Urinary bladder (tissue), 4 donors: ENCODE measurements around the gene GRAMD2B. TPM values are rescaled to one million over a fixed set of nuclear protein-coding genes. Genes with fewer than 3 reads are reported as not detected.
"Not testable (repeated sequence)": the region's sequence is repeated elsewhere in the genome, so short reads cannot be mapped to it uniquely, and the experiment has no call there.

Experiments
- DNase-seq: peaks from one replicate; pipeline ENCODE4 v3.0.0-alpha.2; 2015; ENCODE audit errors: extremely low spot score
- H3K27ac ChIP-seq: one replicate; pipeline ENCODE4 v1.5.1; 2013; ENCODE audit warnings: low read depth, mild to moderate bottlenecking, moderate library complexity
- H3K36me3 ChIP-seq: one replicate; pipeline ENCODE4 v1.6.1; 2013; ENCODE audit warnings: mild to moderate bottlenecking, moderate library complexity; ENCODE audit not compliant: insufficient read depth
- H3K4me1 ChIP-seq: one replicate; pipeline ENCODE4 v1.6.1; 2013; ENCODE audit warnings: mild to moderate bottlenecking, moderate library complexity; ENCODE audit not compliant: insufficient read depth
- H3K4me3 ChIP-seq: one replicate; pipeline ENCODE4 v1.5.1; 2013; ENCODE audit warnings: low read depth, low read length
- WGBS: extraction: QIAGEN DNeasy Blood & Tissue Kit; methylation state at CpG from one replicate; pipeline ENCODE4 v1.1.7; 2013; 5-methylcytosine and 5-hydroxymethylcytosine counted together
- polyA plus RNA-seq: library from polyadenylated mRNA; stranded (reverse); fragments of 200-250 nt; gene quantifications from one replicate; pipeline ENCODE4 v1.2.3, GENCODE V29; 2013
- total RNA-seq: library from RNA; depleted of rRNA; stranded (reverse); fragments of >200 nt; gene quantifications from one replicate; pipeline ENCODE4 v1.2.3, GENCODE V29; 2014
- donor health status: healthy with polysubstance abuse.
- donor health status: healthy.

Gene GRAMD2B
- total and polyA plus RNA-seq, 2 donors, result 10.8 to 39.4 TPM

GRCh38 chr5:126506079-126506478 is 82.9 kb downstream of the GRAMD2B start:
- WGBS, result 83% methylated on average over 4 of the region's 4 CpGs
- H3K36me3 ChIP-seq, result no peaks in the 10 kb centered on the region
- no peak for DNase-seq
- no peak overlapping the region for H3K4me3 ChIP-seq
- H3K4me1 ChIP-seq, result no peaks in the 10 kb centered on the region
- no peak overlapping the region for H3K27ac ChIP-seq

- H3K4me3 ChIP-seq, result no peak overlapping the region
- WGBS, result 74% methylated on average over 13 of the region's 13 CpGs
- H3K27ac ChIP-seq, result peak overlapping the region; percentile 69
- no peaks in the 10 kb centered on the region for H3K4me1 ChIP-seq
- no peak for DNase-seq
- no peaks in the 10 kb centered on the region for H3K36me3 ChIP-seq
Measured at GRCh38 chr5:126508251-126508961, 85.2 kb downstream of the GRAMD2B start.

GRCh38 chr5:126508962-126509279 is 85.7 kb downstream of the GRAMD2B start:
- Histone ChIP-seq H3K4me1 (no peaks in the 10 kb centered on the region), H3K27ac (peak overlapping the region; percentile 69), H3K36me3 (no peaks in the 10 kb centered on the region), H3K4me3 (no peak overlapping the region)
- no peak for DNase-seq

GRCh38 chr5:126509339-126509738 is 86.1 kb downstream of the GRAMD2B start:
- DNase-seq, result no peak
- 66% methylated on average over 5 of the region's 5 CpGs for WGBS
- Histone ChIP-seq H3K27ac (no peak overlapping the region), H3K4me3 (no peak overlapping the region), H3K4me1 (no peaks in the 10 kb centered on the region), H3K36me3 (no peaks in the 10 kb centered on the region)

- H3K36me3 ChIP-seq, result no peaks in the 10 kb centered on the region
- H3K27ac ChIP-seq, result no peak overlapping the region
- 98% methylated on average over 1 of the region's 1 CpG for WGBS
- no peak overlapping the region for H3K4me3 ChIP-seq
- no peaks in the 10 kb centered on the region for H3K4me1 ChIP-seq
- no peak for DNase-seq
Measured at GRCh38 chr5:126511961-126512360, 88.8 kb downstream of the GRAMD2B start.

- no peak overlapping the region for H3K4me3 ChIP-seq
- DNase-seq, result no peak
- no peaks in the 10 kb centered on the region for H3K4me1 ChIP-seq
- no peak overlapping the region for H3K27ac ChIP-seq
- H3K36me3 ChIP-seq, result no peaks in the 10 kb centered on the region
- 97% methylated on average over 3 of the region's 3 CpGs for WGBS
Measured at GRCh38 chr5:126512451-126512850, 89.2 kb downstream of the GRAMD2B start.

GRCh38 chr5:126513302-126513701 is 90.1 kb downstream of the GRAMD2B start:
- WGBS, result 84% methylated on average over 2 of the region's 2 CpGs

GRCh38 chr5:126513703-126514102 is 90.5 kb downstream of the GRAMD2B start:
- WGBS, result 79% methylated on average over 4 of the region's 4 CpGs
- Histone ChIP-seq H3K4me1 (no peaks in the 10 kb centered on the region), H3K36me3 (no peaks in the 10 kb centered on the region), H3K27ac (no peak overlapping the region), H3K4me3 (no peak overlapping the region)
- no peak for DNase-seq

More at GRCh38 chr5:126513302-126513701, 90.1 kb downstream of the GRAMD2B start:
- Histone ChIP-seq H3K4me3 (no peak overlapping the region), H3K36me3 (no peaks in the 10 kb centered on the region), H3K4me1 (no peaks in the 10 kb centered on the region), H3K27ac (no peak overlapping the region)
- DNase-seq, result no peak

- DNase-seq, result no peak
- 84% methylated on average over 4 of the region's 4 CpGs for WGBS
- H3K27ac ChIP-seq, result no peak overlapping the region
- H3K4me3 ChIP-seq, result no peak overlapping the region
- no peaks in the 10 kb centered on the region for H3K4me1 ChIP-seq
- no peaks in the 10 kb centered on the region for H3K36me3 ChIP-seq
Measured at GRCh38 chr5:126514131-126514557, 90.9 kb downstream of the GRAMD2B start.

GRCh38 chr5:126514558-126515141 is 91.4 kb downstream of the GRAMD2B start:
- Histone ChIP-seq H3K36me3 (no peaks in the 10 kb centered on the region), H3K4me1 (no peaks in the 10 kb centered on the region), H3K4me3 (no peak overlapping the region), H3K27ac (no peak overlapping the region)
- no peak for DNase-seq
- 90% methylated on average over 9 of the region's 9 CpGs for WGBS

- Histone ChIP-seq H3K4me3 (no peak overlapping the region), H3K27ac (peak overlapping the region; percentile 18), H3K36me3 (no peaks in the 10 kb centered on the region), H3K4me1 (no peaks in the 10 kb centered on the region)
- DNase-seq, result no peak
Measured at GRCh38 chr5:126515337-126515736, 92.1 kb downstream of the GRAMD2B start.

GRCh38 chr5:126516133-126516532 is 92.9 kb downstream of the GRAMD2B start:
- no peaks in the 10 kb centered on the region for H3K36me3 ChIP-seq

GRCh38 chr5:126516852-126517251 is 93.6 kb downstream of the GRAMD2B start:
- no peak for DNase-seq
- no peaks in the 10 kb centered on the region for H3K4me1 ChIP-seq
- no peak overlapping the region for H3K4me3 ChIP-seq
- no peak overlapping the region for H3K27ac ChIP-seq
- no peaks in the 10 kb centered on the region for H3K36me3 ChIP-seq

More at GRCh38 chr5:126516133-126516532, 92.9 kb downstream of the GRAMD2B start:
- 27% methylated on average over 1 of the region's 1 CpG for WGBS
- Histone ChIP-seq H3K27ac (no peak overlapping the region), H3K4me3 (no peak overlapping the region), H3K4me1 (no peaks in the 10 kb centered on the region)
- no peak for DNase-seq

GRCh38 chr5:126519223-126519622 is 96.0 kb downstream of the GRAMD2B start:
- WGBS, result 70% methylated on average over 4 of the region's 4 CpGs
- not testable (repeated sequence) for DNase-seq, H3K36me3 ChIP-seq, H3K4me1 ChIP-seq, H3K4me3 ChIP-seq, H3K27ac ChIP-seq
